Measurements from ENCODE around the gene UBE2E2. TPM values are rescaled to one million over a fixed set of nuclear protein-coding genes. Genes with fewer than 3 reads are reported as not detected.

Gene UBE2E2
- total RNA-seq, 3 donors from 2014 or later (not counting 1 experiment from before 2014, with no cell fraction given), result 4.8 to 6.1 (median 5.3) TPM

DNA sequence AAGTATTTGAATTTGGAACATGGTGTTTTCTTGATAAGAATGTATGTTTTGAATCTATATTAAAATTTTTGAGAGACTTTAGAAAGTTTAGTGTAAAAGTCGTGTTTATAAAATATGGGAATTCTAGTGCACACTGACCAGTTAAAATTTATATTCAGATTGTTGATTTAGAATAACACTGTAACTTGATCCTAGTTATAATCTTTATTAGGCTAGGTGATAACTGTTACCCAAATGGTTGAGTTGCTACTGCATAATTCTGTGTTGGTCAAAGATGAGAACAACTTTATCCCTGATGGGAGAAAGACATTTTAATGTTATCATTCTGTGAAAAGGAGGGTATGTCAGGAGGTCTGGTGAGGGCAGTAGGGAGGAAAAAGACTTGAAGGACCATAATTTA, 249.3 kb downstream of the UBE2E2 start:
- intact Hi-C loops (cut with micrococcal nuclease), result no loop called here
- H3K9me3 Mint-ChIP-seq, result no peaks in the 10 kb centered on the region
- no peaks in the 10 kb centered on the region for H3K36me3 Mint-ChIP-seq
- Histone ChIP-seq H3K27ac (ENCODE audit: low read length) (no peak overlapping the region), H3K4me1 (ENCODE audit: control insufficient read depth, insufficient read depth, low read length) (no peaks in the 10 kb centered on the region), H3K36me3 (ENCODE audit: control insufficient read depth, insufficient read depth, low read length) (no peaks in the 10 kb centered on the region), H3K4me3 (ENCODE audit: low read length) (no peak overlapping the region), H3K9me3 (ENCODE audit: control insufficient read depth, insufficient read depth, low read length) (no peaks in the 10 kb centered on the region), H3K27me3 (ENCODE audit: control insufficient read depth, insufficient read depth, low read length) (no peaks in the 10 kb centered on the region)
- ATAC-seq (no peak), DNase-seq (no peak)
- H3K4me1 Mint-ChIP-seq, result no peaks in the 10 kb centered on the region
- no peak overlapping the region for H3K4me3 Mint-ChIP-seq
- H3K27ac Mint-ChIP-seq, result no peak overlapping the region
- peaks cover 0 to 4% of the 10 kb centered on the region in 2 donors for H3K27me3 Mint-ChIP-seq (ENCODE audit: low read depth in 2 of 2)
- TF ChIP-seq, protein P1, sequence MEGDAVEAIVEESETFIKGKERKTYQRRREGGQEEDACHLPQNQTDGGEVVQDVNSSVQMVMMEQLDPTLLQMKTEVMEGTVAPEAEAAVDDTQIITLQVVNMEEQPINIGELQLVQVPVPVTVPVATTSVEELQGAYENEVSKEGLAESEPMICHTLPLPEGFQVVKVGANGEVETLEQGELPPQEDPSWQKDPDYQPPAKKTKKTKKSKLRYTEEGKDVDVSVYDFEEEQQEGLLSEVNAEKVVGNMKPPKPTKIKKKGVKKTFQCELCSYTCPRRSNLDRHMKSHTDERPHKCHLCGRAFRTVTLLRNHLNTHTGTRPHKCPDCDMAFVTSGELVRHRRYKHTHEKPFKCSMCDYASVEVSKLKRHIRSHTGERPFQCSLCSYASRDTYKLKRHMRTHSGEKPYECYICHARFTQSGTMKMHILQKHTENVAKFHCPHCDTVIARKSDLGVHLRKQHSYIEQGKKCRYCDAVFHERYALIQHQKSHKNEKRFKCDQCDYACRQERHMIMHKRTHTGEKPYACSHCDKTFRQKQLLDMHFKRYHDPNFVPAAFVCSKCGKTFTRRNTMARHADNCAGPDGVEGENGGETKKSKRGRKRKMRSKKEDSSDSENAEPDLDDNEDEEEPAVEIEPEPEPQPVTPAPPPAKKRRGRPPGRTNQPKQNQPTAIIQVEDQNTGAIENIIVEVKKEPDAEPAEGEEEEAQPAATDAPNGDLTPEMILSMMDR (IDR thresholded peaks at IDR 0.05), result no peak
- WGBS (ENCODE audit: insufficient coverage), result no CpG with 5 or more reads among the region's 1 CpG

DNA sequence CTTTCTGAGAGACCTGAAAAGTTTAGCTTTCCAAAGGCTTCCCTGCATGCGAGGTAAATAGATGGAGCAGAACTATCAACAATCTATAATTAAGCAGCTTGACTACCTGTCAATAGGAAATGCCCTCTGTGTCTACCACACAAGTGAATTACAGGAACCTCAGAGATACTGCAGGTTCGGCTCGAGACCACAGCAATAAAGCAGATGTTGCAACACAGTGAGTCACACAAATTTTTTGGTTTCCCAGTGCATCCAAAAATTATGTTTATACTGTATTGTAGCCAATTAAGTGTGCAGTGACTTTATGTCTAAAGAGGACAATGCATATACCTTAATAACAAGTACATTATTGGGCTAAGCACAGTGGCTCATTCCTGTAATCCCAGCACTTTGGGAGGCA, 252.0 kb downstream of the UBE2E2 start:
- Histone ChIP-seq H3K27me3 (ENCODE audit: control insufficient read depth, insufficient read depth, low read length) (no peaks in the 10 kb centered on the region), H3K27ac (ENCODE audit: low read length) (no peak overlapping the region), H3K4me1 (ENCODE audit: control insufficient read depth, insufficient read depth, low read length) (no peaks in the 10 kb centered on the region), H3K4me3 (ENCODE audit: low read length) (no peak overlapping the region), H3K9me3 (ENCODE audit: control insufficient read depth, insufficient read depth, low read length) (no peaks in the 10 kb centered on the region), H3K36me3 (ENCODE audit: control insufficient read depth, insufficient read depth, low read length) (no peaks in the 10 kb centered on the region)
- TF ChIP-seq, protein P1 (IDR thresholded peaks at IDR 0.05), result no peak
- no peak overlapping the region for H3K4me3 Mint-ChIP-seq
- ATAC-seq (no peak), DNase-seq (no peak)
- no peaks in the 10 kb centered on the region for H3K36me3 Mint-ChIP-seq
- peaks cover 3 to 9% of the 10 kb centered on the region in 2 donors for H3K27me3 Mint-ChIP-seq (ENCODE audit: low read depth in 2 of 2)
- intact Hi-C loops (cut with micrococcal nuclease), result no loop called here
- peaks cover 2 to 3% of the 10 kb centered on the region in 2 donors for H3K9me3 Mint-ChIP-seq
- H3K4me1 Mint-ChIP-seq, result peaks cover 5% of the 10 kb centered on the region in 2 donors
- 69% methylated on average over 3 of the region's 3 CpGs for WGBS (ENCODE audit: insufficient coverage)
- no peak overlapping the region for H3K27ac Mint-ChIP-seq

DNA sequence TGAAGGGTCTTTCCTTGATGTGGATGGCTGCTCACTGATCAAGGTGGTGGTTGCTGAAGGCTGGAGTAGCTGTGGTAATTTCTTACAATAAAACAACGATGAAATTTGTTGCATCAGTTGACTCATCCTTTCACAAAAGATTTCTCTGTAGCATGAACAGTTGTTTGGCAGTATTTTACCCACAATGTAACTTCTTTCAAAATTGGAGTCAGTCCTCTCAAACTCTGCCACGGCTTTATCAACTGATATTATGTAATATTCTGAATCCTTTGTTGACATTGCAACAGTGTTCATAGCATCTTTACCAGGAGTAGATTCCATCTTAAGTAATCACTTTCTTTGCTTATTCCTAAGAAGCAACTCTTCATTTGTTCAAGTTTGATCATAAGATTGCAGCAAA, 252.6 kb downstream of the UBE2E2 start:
- Mint-ChIP-seq H3K4me1 (peaks cover 5% of the 10 kb centered on the region in 2 donors), H3K9me3 (peaks cover 2 to 3% of the 10 kb centered on the region in 2 donors), H3K27ac (no peak overlapping the region), H3K27me3 (ENCODE audit: low read depth in 2 of 2) (peaks cover 3 to 9% of the 10 kb centered on the region in 2 donors), H3K4me3 (no peak overlapping the region), H3K36me3 (no peaks in the 10 kb centered on the region)
- no CpG with 5 or more reads among the region's 2 CpGs for WGBS (ENCODE audit: insufficient coverage)
- intact Hi-C loops (cut with micrococcal nuclease), result no loop called here
- no peaks in the 10 kb centered on the region for H3K4me1 ChIP-seq (ENCODE audit: control insufficient read depth, insufficient read depth, low read length)
- DNase-seq (no peak), ATAC-seq (no peak)
- no peaks in the 10 kb centered on the region for H3K36me3 ChIP-seq (ENCODE audit: control insufficient read depth, insufficient read depth, low read length)
- H3K9me3 ChIP-seq (ENCODE audit: control insufficient read depth, insufficient read depth, low read length), result no peaks in the 10 kb centered on the region
- no peaks in the 10 kb centered on the region for H3K27me3 ChIP-seq (ENCODE audit: control insufficient read depth, insufficient read depth, low read length)
- H3K27ac ChIP-seq (ENCODE audit: low read length), result no peak overlapping the region
- TF ChIP-seq, protein P1 (IDR thresholded peaks at IDR 0.05), result no peak
- H3K4me3 ChIP-seq (ENCODE audit: low read length), result no peak overlapping the region

DNA sequence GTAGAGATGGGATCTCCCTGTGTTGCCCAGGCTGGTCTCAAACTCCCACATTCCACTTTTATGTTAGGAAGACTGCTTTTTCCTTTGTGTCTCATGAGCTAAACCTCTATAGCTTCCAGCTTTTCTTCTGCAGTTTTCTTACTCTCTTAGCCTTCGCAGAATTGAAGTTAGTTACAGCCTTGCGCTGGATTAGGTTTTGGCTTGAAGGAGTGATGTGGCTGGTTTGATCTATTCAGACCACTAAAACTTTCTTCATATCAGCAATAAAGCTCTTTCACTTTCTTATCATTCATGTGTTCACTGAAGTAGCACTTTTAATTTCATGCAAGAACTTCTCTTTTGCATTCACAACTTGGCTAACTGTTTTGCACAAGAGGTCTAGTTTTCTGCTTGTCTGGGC, 254.6 kb downstream of the UBE2E2 start:
- H3K4me1 ChIP-seq (ENCODE audit: control insufficient read depth, insufficient read depth, low read length), result no peaks in the 10 kb centered on the region
- no peak overlapping the region for H3K4me3 Mint-ChIP-seq
- no CpG with 5 or more reads among the region's 2 CpGs for WGBS (ENCODE audit: insufficient coverage)
- TF ChIP-seq, protein P1 (IDR thresholded peaks at IDR 0.05), result no peak
- no peaks in the 10 kb centered on the region for H3K36me3 Mint-ChIP-seq
- H3K4me3 ChIP-seq (ENCODE audit: low read length), result no peak overlapping the region
- H3K27ac Mint-ChIP-seq, result no peak overlapping the region
- H3K9me3 ChIP-seq (ENCODE audit: control insufficient read depth, insufficient read depth, low read length), result no peaks in the 10 kb centered on the region
- H3K9me3 Mint-ChIP-seq, result peaks cover 2 to 3% of the 10 kb centered on the region in 2 donors
- peaks cover 3 to 9% of the 10 kb centered on the region in 2 donors for H3K27me3 Mint-ChIP-seq (ENCODE audit: low read depth in 2 of 2)
- no peak for ATAC-seq
- no peak overlapping the region for H3K27ac ChIP-seq (ENCODE audit: low read length)
- peaks cover 5% of the 10 kb centered on the region in 2 donors for H3K4me1 Mint-ChIP-seq
- intact Hi-C loops (cut with micrococcal nuclease), result no loop called here
- no peak for DNase-seq
- H3K36me3 ChIP-seq (ENCODE audit: control insufficient read depth, insufficient read depth, low read length), result no peaks in the 10 kb centered on the region
- no peaks in the 10 kb centered on the region for H3K27me3 ChIP-seq (ENCODE audit: control insufficient read depth, insufficient read depth, low read length)

Measured in natural killer cell (primary cell).